ENCODE measurements around the gene TPD52L1.
A peak's percentile ranks its signal among the peaks of the same experiment; 100 is the strongest.
"Not testable (repeated sequence)": the region's sequence is repeated elsewhere in the genome, so short reads cannot be mapped to it uniquely, and the experiment has no call there.

Gene TPD52L1

GRCh38 chr6:125144822-125145221 lies 8.8 kb upstream of the TPD52L1 start:
- DNase-seq: no peak

DNA sequence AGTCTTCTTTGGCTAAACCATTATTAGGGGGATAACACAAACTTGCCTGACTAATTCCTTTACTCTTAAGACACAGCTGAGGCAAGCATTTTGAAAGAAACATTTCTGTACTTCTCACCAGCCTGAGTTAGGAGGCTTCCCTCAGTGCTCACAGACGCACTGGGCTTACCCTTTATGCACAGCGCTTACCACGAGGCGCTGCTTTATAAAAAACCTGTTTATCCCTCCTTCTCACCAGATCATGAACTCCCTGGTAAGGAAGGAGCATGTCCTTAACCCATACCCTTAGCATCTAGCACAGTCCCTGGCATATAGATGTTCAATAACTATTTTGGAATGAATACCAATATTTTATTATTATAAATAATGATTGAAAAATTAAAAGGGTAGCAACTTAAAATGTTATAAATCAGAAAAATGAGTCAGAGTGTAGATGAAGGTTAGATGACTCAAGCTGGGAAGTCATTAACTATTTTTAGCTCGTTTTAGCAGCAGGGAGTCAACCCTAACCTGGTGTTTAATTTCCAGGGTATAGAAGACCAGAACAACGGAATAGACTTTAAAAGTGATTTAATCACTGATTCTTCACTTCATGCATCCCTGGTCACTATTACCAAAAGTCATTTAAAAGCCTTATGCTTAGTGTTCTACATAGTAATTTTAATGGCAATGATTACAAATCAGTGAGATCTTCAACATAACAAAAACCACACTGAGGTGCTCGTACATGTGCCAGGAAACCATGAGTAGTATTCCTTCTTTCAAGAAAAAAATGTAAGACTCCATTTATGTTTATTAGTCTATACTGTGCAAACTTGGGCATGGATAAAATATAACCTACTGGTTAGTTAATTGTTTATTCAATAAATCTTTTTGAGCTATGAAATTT lies 4.1 kb upstream of the TPD52L1 start:
- no peak for DNase-seq

DNA sequence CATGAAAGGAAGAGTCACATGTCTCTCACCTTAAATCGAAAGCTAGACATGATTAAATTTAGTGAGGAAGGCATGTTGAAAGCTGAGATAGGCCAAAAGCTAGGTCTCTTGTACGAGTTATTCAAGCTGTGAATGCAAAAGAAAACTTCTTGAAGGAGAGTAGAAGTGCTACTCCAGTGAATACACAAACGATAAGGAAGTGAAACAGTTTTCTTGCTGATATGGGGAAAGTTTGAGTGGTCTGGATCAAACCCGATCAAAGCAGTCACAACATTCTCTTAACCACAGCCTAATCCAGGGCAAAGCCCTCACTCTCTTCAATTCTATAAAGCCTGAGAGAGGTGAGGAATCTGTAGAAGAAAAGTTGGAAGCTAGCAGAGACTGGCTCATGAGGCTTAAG lies 1.9 kb upstream of the TPD52L1 start:
- DNase-seq: no peak

DNA sequence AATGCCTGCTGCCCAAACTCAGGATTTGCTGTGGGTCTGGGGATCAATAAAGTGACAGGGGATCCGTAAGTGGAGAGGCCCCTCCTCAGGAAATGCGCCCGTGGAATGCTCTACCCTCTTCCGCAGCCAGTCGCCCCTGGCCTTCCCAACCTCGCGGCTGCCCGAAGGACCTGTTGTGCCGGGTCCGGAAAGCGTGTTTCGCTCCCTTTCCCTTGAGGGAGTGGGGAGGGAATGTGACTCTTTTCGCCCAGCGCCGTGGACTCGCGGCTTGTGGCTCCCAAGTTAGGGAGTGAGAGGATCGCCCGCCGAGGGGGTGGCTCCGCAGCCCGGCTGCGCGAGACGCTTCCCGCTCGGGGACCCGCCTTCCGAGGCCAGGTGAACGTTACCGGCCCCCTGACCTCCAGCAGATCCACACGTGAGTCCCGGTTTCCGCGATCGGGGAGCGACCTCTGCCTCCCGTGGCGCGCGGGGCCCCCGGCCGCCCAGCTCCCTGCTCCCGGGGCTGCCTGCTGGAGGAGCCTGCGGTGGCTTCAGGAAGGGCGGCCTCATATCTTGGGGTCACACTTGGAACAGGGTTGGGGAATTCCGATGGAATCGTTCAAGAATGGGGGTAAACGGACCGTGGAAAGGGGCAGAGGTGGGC lies 666 bp downstream of the TPD52L1 start:
- peak; percentile 53 for DNase-seq

DNA sequence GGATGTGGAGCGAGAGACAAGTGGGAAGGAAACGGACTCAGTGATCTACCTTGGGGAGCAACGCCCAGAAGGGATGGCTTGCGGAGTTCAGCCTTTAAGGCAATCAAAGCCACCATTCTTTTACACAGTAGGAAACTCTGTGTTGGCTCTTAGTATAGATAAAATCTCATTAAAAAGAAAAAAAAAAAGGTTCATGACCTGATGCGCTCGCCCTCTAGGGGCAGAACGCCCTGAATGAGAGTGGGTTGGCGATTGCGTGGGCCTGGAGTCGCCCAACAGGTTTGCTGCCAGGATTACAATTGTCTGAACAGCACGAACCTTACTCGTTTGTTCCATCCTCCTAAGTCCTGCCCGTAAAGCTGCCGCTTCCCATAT lies 1.2 kb downstream of the TPD52L1 start:
- no peak for DNase-seq

GRCh38 chr6:125155344-125155743 lies 1.8 kb downstream of the TPD52L1 start:
- no peak for DNase-seq

DNA sequence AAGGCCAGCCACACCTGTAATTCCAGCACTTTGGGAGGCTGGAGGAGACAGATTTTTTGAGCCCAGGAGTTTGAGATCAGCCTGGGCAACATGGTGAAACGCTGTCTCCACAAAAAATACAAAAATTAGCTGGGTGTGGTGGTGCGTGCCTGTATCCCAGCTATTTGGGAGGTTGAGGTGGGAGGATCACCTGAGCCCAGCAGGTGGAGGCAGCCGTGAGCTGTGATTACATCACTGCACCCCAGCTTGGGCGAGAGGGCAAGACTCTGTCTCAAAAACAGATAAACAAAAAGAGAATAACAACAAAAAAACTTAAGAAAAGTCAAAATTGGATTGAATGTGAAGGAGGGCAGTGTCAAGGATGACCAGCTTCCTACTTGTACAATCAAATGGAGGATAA lies 2.9 kb downstream of the TPD52L1 start:
- DNase-seq: no peak

GRCh38 chr6:125157280-125157679 lies 3.7 kb downstream of the TPD52L1 start:
- no peak for DNase-seq

DNA sequence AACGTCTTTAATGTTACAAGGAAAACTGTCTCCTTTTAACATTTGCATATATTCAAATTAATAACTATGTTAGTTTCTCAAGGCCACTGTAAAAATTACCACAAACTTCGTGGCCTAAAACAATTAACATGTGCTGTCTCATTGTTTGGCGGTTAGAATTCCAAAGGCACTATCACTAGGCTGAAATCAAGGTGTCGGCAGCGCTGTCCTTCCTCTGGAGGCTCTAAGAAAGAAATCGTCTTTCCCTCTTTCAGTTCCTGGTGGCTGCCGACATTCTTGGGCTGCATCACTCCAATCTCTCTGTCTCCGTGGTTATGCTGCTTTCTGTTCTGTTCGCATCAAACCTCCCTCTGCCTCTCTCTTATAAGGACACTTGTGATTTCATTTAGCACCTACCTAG lies 4.2 kb downstream of the TPD52L1 start:
- no peak for DNase-seq

DNA sequence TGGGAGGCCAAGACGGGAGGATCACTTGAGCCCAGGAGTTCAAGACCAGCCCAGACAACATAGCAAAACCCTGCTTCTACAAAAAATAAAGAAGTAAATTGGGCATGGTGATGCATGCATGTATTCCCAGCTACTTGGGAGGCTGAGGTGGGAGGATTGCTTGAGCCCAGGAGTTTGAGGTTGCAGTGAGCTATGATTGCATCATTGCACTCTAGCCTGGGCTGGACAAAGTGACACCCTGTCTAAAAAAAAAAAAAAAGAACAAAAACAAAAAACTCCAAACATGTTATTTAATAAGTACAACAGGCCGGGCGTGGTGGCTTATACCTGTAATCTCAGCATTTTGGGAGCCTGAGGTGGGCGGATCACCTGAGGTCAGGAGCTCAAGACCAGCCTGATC lies 9.8 kb downstream of the TPD52L1 start:
- DNase-seq: not testable (repeated sequence)

GRCh38 chr6:125163811-125164210 lies 10.2 kb downstream of the TPD52L1 start:
- DNase-seq: no peak

DNA sequence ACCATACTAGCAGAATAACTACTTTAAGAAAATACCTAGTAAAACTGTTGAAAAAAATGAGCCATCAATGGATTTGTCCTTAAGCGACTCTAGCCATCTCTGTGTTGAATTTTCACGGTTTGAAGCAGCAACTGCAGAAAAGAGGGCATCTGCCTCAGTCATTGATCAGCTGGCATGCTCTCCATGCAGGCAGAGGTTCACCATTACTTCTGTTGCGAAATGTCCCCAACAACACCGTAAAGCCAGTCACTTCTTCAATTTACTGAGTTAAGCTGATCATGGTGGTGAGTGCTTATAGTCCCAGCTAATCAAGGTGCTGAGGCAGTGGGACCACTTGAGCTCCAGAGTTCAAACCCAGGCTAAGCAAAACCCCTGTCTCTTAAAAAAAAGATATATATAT lies 11.1 kb downstream of the TPD52L1 start:
- no peak for DNase-seq

GRCh38 chr6:125165256-125165655 lies 11.7 kb downstream of the TPD52L1 start:
- DNase-seq: no peak

DNA sequence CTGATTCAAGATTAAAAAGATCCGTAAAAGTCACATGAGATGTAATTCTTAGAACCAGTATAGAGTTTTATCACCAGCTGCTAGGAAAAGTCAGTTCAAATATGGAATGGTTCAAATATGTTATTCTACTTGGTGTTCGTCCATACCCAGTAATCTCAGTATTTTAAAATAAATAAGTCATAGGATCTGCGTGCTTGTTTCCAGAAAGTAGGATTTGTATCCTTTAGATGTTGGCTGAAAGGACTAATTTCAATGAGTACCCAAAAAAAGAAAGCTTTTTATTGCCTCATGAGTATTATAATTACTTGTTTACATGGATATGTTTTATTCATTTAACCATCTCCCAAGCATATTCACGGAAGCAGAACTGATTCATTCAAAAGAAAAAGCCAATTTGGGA lies 12.2 kb downstream of the TPD52L1 start:
- DNase-seq: no peak

DNA sequence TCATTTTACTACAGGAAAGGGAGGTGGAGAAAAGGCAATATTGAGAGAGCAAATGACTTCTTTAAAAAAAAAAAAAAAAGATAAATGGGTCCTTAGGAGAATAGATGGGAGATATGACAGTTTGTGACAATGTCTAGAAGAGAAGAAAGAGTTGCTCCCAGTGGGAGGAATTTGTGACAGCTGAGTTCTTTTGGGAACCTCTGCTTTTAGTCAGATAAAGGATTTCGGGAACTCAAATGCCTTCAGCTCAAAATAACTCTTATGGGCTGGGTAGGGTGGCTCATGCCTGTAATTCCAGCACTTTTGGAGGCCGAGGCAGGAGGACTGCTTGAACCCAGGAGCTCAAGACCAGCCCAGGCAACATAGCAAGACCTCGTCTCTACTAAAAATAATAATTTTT lies 13.1 kb downstream of the TPD52L1 start:
- DNase-seq: no peak

- DNase-seq: no peak
Observed at GRCh38 chr6:125167579-125167978, 14.0 kb downstream of the TPD52L1 start.

GRCh38 chr6:125169058-125169457 lies 15.5 kb downstream of the TPD52L1 start:
- DNase-seq: no peak

DNA sequence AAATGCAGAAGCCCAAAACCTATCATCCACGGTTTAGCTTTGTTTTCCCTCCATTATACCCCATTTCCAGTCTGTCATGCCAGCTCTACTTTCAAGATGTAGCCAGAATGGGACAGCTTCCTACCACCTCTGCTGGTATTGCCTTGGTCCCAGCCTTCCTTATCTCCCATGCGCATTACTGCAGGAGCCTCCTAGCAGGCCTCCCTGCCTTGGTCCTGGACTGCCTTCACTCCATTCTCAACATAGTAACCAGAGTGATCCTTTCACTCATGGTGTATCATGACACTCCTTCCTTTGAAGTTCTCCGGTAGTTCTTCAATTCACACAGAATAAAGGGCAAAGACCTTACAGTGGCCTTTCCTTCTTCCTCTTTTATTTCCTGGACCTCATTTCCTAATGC lies 15.9 kb downstream of the TPD52L1 start:
- no peak for DNase-seq

- DNase-seq: no peak
Observed at GRCh38 chr6:125170376-125170775, 16.8 kb downstream of the TPD52L1 start.

GRCh38 chr6:125173341-125174095 lies 19.9 kb downstream of the TPD52L1 start:
- DNase-seq: no peak

GRCh38 chr6:125174626-125175025 lies 21.1 kb downstream of the TPD52L1 start:
- DNase-seq: no peak

- DNase-seq: no peak
Observed at GRCh38 chr6:125175466-125176048, 22.0 kb downstream of the TPD52L1 start.

DNA sequence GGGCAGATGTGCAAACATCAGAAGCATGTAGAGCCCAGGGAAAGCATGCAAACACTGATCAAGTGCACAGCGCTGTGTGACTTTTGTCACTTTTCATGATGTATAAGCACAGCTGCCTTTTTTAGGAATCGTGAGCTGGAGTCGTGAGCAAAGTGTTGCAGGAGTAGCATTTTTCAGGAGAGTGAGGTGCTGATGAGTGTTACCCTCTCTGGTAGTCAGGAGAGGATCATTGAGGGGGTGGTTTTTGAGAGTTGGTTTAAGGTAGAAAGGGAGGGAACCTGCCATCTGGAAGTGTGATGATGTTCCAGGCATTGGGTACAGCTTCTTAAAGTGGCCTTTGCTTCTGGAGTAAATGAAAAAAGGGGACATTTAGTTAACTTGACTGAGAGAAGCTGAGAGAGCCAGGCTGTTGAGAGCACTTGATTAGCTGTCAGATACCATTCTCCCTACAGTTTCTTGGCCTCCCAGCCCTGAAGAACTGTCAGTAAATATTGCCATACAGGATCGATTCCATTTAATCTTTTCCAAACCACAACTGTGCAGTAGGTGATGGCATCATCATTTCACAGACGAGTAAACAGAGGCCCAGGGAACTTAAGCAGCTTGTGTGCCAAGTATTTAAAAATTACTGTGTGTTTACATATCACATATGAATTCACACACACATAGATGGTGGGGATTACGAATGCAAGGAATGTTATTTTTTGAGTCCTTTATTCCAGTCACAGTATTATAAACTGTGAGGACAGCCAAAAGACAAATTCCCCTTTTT lies 28.9 kb downstream of the TPD52L1 start:
- no peak for DNase-seq
